SH-SY5Y (cell line): Measurements from ENCODE around the gene SLC30A3.

ENCODE experiments used
- GATA2 ChIP-seq: IDR thresholded peaks from 2 replicates; pipeline ENCODE4 v1.6.1; 2011; ENCODE audit warnings: mild to moderate bottlenecking, low read depth, low read length
- GATA3 ChIP-seq: IDR thresholded peaks from 2 replicates; pipeline ENCODE4 v1.6.1; 2011; ENCODE audit warnings: low read depth, mild to moderate bottlenecking, low read length, moderate library complexity

- TF ChIP-seq GATA2 (no peak), GATA3 (no peak; the same call in 1 of the 2 replicates)
These were observed 43.8 kb downstream of the SLC30A3 start for GRCh38 chr2:27219091-27219490.
